Measurements from ENCODE around the gene MARCO.
"Not testable (repeated sequence)": the region's sequence is repeated elsewhere in the genome, so short reads cannot be mapped to it uniquely, and the experiment has no call there.

MARCO gene

GRCh38 chr2:119003856-119004255 is 61.9 kb downstream of the MARCO start:
- H2AFZ ChIP-seq (ENCODE audit: low read length); H3K4me2 ChIP-seq (ENCODE audit: insufficient read depth, low read length, poor library complexity, severe bottlenecking); H3K4me1 ChIP-seq (ENCODE audit: control insufficient read depth in 2 of 2, insufficient read depth in 1 of 2, low read depth in 1 of 2, low read length in 2 of 2); H4K91ac ChIP-seq (ENCODE audit: low read depth, low read length, poor library complexity); H2BK15ac ChIP-seq (ENCODE audit: low read length); H3K27ac ChIP-seq (replicated peaks; ENCODE audit: low read length); H4K8ac ChIP-seq (ENCODE audit: low read depth, low read length); H3K4ac ChIP-seq (ENCODE audit: low read length); H3K27me3 ChIP-seq (ENCODE audit: control insufficient read depth in 3 of 3, insufficient read depth in 3 of 3, low read depth in 1 of 3, low read length in 3 of 3); H2AK5ac ChIP-seq (ENCODE audit: low read depth, low read length); H2BK5ac ChIP-seq (ENCODE audit: low read length); H3K9ac ChIP-seq (ENCODE audit: low read depth, low read length, poor library complexity); H3K23ac ChIP-seq (ENCODE audit: low read depth, low read length, poor library complexity); H3K18ac ChIP-seq (ENCODE audit: low read length); H3K36me3 ChIP-seq (replicated peaks in 1 of 2; ENCODE audit: control insufficient read depth in 2 of 2, insufficient read depth in 2 of 2, low read length in 2 of 2); H3K79me1 ChIP-seq (ENCODE audit: low read depth, low read length); DNase-seq (ENCODE audit: low spot score); H3K9me3 ChIP-seq (replicated peaks in 1 of 2; ENCODE audit: control insufficient read depth in 2 of 2, insufficient read depth in 1 of 2, low read depth in 1 of 2, low read length in 2 of 2); H3K4me3 ChIP-seq (ENCODE audit: low read length in 2 of 2); H3K14ac ChIP-seq (ENCODE audit: low read length); H2BK120ac ChIP-seq (ENCODE audit: low read depth, low read length); H2BK12ac ChIP-seq (ENCODE audit: low read length): not testable (repeated sequence)
- no CpG with 5 or more reads among the region's 4 CpGs for WGBS, 2 donors (ENCODE audit: extremely low coverage in 2 of 2, insufficient read length in 2 of 2, insufficient replicate concordance in 1 of 2)

GRCh38 chr2:119004602-119005001 is 62.6 kb downstream of the MARCO start:
- H2BK120ac ChIP-seq (ENCODE audit: low read depth, low read length) = no peak overlapping the region
- H3K9ac ChIP-seq (ENCODE audit: low read depth, low read length, poor library complexity) = no peak overlapping the region
- no peak overlapping the region for H4K91ac ChIP-seq (ENCODE audit: low read depth, low read length, poor library complexity)
- DNase-seq (ENCODE audit: low spot score) = no peak
- no peak overlapping the region for H4K8ac ChIP-seq (ENCODE audit: low read depth, low read length)
- H3K27me3 ChIP-seq (ENCODE audit: control insufficient read depth in 3 of 3, insufficient read depth in 3 of 3, low read depth in 1 of 3, low read length in 3 of 3) = peaks cover 0 to 2% (median 2%) of the 10 kb centered on the region in 3 experiments
- H2BK15ac ChIP-seq (ENCODE audit: low read length) = no peak overlapping the region
- no peaks in the 10 kb centered on the region for H3K4me1 ChIP-seq (ENCODE audit: control insufficient read depth in 2 of 2, insufficient read depth in 1 of 2, low read depth in 1 of 2, low read length in 2 of 2)
- H2BK5ac ChIP-seq (ENCODE audit: low read length) = no peak overlapping the region
- H3K79me1 ChIP-seq (ENCODE audit: low read depth, low read length) = no peaks in the 10 kb centered on the region
- H3K4ac ChIP-seq (ENCODE audit: low read length) = no peak overlapping the region
- no peak overlapping the region for H3K18ac ChIP-seq (ENCODE audit: low read length)
- no peak overlapping the region for H2AK5ac ChIP-seq (ENCODE audit: low read depth, low read length)
- no peak overlapping the region for H3K4me3 ChIP-seq (ENCODE audit: low read length in 2 of 2)
- H3K27ac ChIP-seq (replicated peaks; ENCODE audit: low read length) = no peak overlapping the region
- no peaks in the 10 kb centered on the region for H3K36me3 ChIP-seq (replicated peaks in 1 of 2; ENCODE audit: control insufficient read depth in 2 of 2, insufficient read depth in 2 of 2, low read length in 2 of 2)
- no CpG with 5 or more reads among the region's 3 CpGs for WGBS, 2 donors (ENCODE audit: extremely low coverage in 2 of 2, insufficient read length in 2 of 2, insufficient replicate concordance in 1 of 2)
- no peak overlapping the region for H3K4me2 ChIP-seq (ENCODE audit: insufficient read depth, low read length, poor library complexity, severe bottlenecking)
- peaks cover 0 to 4% of the 10 kb centered on the region in 2 donors for H3K9me3 ChIP-seq (replicated peaks in 1 of 2; ENCODE audit: control insufficient read depth in 2 of 2, insufficient read depth in 1 of 2, low read depth in 1 of 2, low read length in 2 of 2)
- no peak overlapping the region for H2AFZ ChIP-seq (ENCODE audit: low read length)
- no peak overlapping the region for H2BK12ac ChIP-seq (ENCODE audit: low read length)
- no peak overlapping the region for H3K23ac ChIP-seq (ENCODE audit: low read depth, low read length, poor library complexity)
- H3K14ac ChIP-seq (ENCODE audit: low read length) = no peak overlapping the region

DNA sequence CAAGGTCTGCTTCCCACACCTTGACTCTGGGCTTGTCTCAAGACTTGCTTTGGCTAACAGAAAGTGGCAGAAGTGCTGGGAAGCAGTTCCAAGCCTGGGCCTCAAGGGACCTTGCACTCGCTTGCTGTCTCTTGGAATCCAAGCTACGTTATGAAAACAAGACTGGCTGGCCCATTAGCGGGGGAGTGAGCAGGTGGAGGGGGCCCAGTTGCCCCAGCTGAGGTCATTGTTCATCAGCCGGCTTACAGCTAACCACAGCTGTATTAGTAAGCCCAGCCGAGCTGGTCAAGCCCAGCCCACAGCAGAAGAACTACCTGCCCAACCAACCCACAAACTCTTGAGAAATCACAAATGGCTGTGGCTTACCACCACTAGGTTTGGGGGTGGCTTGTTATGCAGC is 63.1 kb downstream of the MARCO start:
- Histone ChIP-seq H2BK120ac (ENCODE audit: low read depth, low read length) (no peak overlapping the region), H3K36me3 (replicated peaks in 1 of 2; ENCODE audit: control insufficient read depth in 2 of 2, insufficient read depth in 2 of 2, low read length in 2 of 2) (no peaks in the 10 kb centered on the region), H3K18ac (ENCODE audit: low read length) (no peak overlapping the region), H3K79me1 (ENCODE audit: low read depth, low read length) (no peaks in the 10 kb centered on the region), H3K4ac (ENCODE audit: low read length) (no peak overlapping the region), H3K9ac (ENCODE audit: low read depth, low read length, poor library complexity) (no peak overlapping the region), H3K27ac (replicated peaks; ENCODE audit: low read length) (no peak overlapping the region), H3K4me3 (ENCODE audit: low read length in 2 of 2) (no peak overlapping the region), H2BK15ac (ENCODE audit: low read length) (no peak overlapping the region), H3K9me3 (replicated peaks in 1 of 2; ENCODE audit: control insufficient read depth in 2 of 2, insufficient read depth in 1 of 2, low read depth in 1 of 2, low read length in 2 of 2) (peaks cover 0 to 4% of the 10 kb centered on the region in 2 donors), H3K4me1 (ENCODE audit: control insufficient read depth in 2 of 2, insufficient read depth in 1 of 2, low read depth in 1 of 2, low read length in 2 of 2) (no peaks in the 10 kb centered on the region), H2AFZ (ENCODE audit: low read length) (no peak overlapping the region), H4K91ac (ENCODE audit: low read depth, low read length, poor library complexity) (no peak overlapping the region), H3K27me3 (ENCODE audit: control insufficient read depth in 3 of 3, insufficient read depth in 3 of 3, low read depth in 1 of 3, low read length in 3 of 3) (peaks cover 0 to 2% (median 2%) of the 10 kb centered on the region in 3 experiments), H2AK5ac (ENCODE audit: low read depth, low read length) (no peak overlapping the region), H4K8ac (ENCODE audit: low read depth, low read length) (no peak overlapping the region), H3K4me2 (ENCODE audit: insufficient read depth, low read length, poor library complexity, severe bottlenecking) (no peak overlapping the region), H3K23ac (ENCODE audit: low read depth, low read length, poor library complexity) (no peak overlapping the region), H3K14ac (ENCODE audit: low read length) (no peak overlapping the region), H2BK5ac (ENCODE audit: low read length) (no peak overlapping the region), H2BK12ac (ENCODE audit: low read length) (no peak overlapping the region)
- no peak for DNase-seq (ENCODE audit: low spot score)
- no CpG with 5 or more reads among the region's 5 CpGs for WGBS, 2 donors (ENCODE audit: extremely low coverage in 2 of 2, insufficient read length in 2 of 2, insufficient replicate concordance in 1 of 2)

DNA sequence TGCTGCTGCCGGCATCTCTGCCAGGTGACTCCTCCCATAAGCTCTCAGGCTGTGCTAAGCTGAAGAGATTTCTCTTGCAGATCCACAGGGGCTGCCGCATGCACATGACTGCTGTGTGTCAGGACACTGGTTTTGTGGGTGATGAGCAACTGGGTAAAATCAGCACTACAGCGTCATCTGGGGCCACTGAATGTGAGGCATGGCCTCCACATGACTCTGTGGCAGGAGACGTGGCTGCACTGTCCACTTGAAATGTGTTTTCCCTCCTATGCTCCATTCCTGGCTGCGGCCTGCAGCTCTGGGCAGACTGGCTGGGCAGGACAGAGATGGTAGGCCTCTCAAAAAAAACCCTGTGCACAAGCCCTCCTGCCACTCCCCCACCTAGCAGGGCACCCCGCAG is 63.6 kb downstream of the MARCO start:
- Histone ChIP-seq H3K27ac (replicated peaks; ENCODE audit: low read length) (no peak overlapping the region), H2BK12ac (ENCODE audit: low read length) (no peak overlapping the region), H2BK120ac (ENCODE audit: low read depth, low read length) (no peak overlapping the region), H4K8ac (ENCODE audit: low read depth, low read length) (no peak overlapping the region), H3K18ac (ENCODE audit: low read length) (no peak overlapping the region), H3K36me3 (replicated peaks in 1 of 2; ENCODE audit: control insufficient read depth in 2 of 2, insufficient read depth in 2 of 2, low read length in 2 of 2) (no peaks in the 10 kb centered on the region), H2AK5ac (ENCODE audit: low read depth, low read length) (no peak overlapping the region), H2BK5ac (ENCODE audit: low read length) (no peak overlapping the region), H2AFZ (ENCODE audit: low read length) (no peak overlapping the region), H3K14ac (ENCODE audit: low read length) (no peak overlapping the region), H3K4me2 (ENCODE audit: insufficient read depth, low read length, poor library complexity, severe bottlenecking) (no peak overlapping the region), H3K4ac (ENCODE audit: low read length) (no peak overlapping the region), H3K9me3 (replicated peaks in 1 of 2; ENCODE audit: control insufficient read depth in 2 of 2, insufficient read depth in 1 of 2, low read depth in 1 of 2, low read length in 2 of 2) (peaks cover 0 to 4% of the 10 kb centered on the region in 2 donors), H3K79me1 (ENCODE audit: low read depth, low read length) (no peaks in the 10 kb centered on the region), H3K27me3 (ENCODE audit: control insufficient read depth in 3 of 3, insufficient read depth in 3 of 3, low read depth in 1 of 3, low read length in 3 of 3) (peaks cover 0 to 6% (median 6%) of the 10 kb centered on the region in 3 experiments), H2BK15ac (ENCODE audit: low read length) (no peak overlapping the region), H3K4me3 (ENCODE audit: low read length in 2 of 2) (no peak overlapping the region), H3K9ac (ENCODE audit: low read depth, low read length, poor library complexity) (no peak overlapping the region), H3K4me1 (ENCODE audit: control insufficient read depth in 2 of 2, insufficient read depth in 1 of 2, low read depth in 1 of 2, low read length in 2 of 2) (no peaks in the 10 kb centered on the region), H4K91ac (ENCODE audit: low read depth, low read length, poor library complexity) (no peak overlapping the region), H3K23ac (ENCODE audit: low read depth, low read length, poor library complexity) (no peak overlapping the region)
- no peak for DNase-seq (ENCODE audit: low spot score)
- WGBS, 2 donors (ENCODE audit: extremely low coverage in 2 of 2, insufficient read length in 2 of 2, insufficient replicate concordance in 1 of 2) = no CpG with 5 or more reads among the region's 6 CpGs

All from neuronal stem cell (in vitro differentiated cells).